Measurements from ENCODE around the gene MYL7.

GRCh38 chr7:44113764-44114354, 27.3 kb downstream of the MYL7 start:
- TF ChIP-seq, protein P1, sequence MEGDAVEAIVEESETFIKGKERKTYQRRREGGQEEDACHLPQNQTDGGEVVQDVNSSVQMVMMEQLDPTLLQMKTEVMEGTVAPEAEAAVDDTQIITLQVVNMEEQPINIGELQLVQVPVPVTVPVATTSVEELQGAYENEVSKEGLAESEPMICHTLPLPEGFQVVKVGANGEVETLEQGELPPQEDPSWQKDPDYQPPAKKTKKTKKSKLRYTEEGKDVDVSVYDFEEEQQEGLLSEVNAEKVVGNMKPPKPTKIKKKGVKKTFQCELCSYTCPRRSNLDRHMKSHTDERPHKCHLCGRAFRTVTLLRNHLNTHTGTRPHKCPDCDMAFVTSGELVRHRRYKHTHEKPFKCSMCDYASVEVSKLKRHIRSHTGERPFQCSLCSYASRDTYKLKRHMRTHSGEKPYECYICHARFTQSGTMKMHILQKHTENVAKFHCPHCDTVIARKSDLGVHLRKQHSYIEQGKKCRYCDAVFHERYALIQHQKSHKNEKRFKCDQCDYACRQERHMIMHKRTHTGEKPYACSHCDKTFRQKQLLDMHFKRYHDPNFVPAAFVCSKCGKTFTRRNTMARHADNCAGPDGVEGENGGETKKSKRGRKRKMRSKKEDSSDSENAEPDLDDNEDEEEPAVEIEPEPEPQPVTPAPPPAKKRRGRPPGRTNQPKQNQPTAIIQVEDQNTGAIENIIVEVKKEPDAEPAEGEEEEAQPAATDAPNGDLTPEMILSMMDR (IDR thresholded peaks at IDR 0.05; ENCODE audit: low read depth, low read length): no peak
- TF ChIP-seq POLR2A (IDR thresholded peaks at IDR 0.05; ENCODE audit: extremely low read depth, insufficient read length) (peak; percentile 12), MYC (IDR thresholded peaks at IDR 0.05; ENCODE audit: low read depth, low read length) (no peak)
